ENCODE measurements around the gene SLCO4A1.

DNA sequence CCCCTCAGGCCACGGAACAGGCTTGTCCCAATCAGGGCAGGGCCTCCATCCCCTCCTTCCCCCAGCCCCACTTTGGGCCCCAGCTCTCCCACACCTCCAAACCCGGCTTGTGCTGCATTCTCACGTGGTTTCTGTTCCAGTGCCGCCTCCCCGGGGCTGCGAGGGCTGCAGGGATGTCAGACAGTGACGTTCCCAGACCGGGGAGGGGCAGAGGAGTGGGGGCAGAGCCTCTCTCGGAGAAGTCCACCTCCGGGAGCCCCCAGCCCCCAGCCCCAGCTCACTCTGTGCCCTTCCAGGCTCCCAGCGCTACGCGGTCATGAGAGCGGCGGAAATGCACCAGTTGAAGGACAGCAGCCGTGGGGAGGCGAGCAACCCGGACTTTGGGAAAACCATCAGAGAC, 18.5 kb downstream of the SLCO4A1 start:
- TF ChIP-seq POLR2A (IDR thresholded peaks at IDR 0.05; ENCODE audit: low read length), result no peak
- no peak for TF ChIP-seq GATA1 (IDR thresholded peaks at IDR 0.05; ENCODE audit: low read depth, low read length)
